HepG2 (cell line): Measurements from ENCODE around the gene SLC5A12. TPM values are rescaled to one million over a fixed set of nuclear protein-coding genes. Genes with fewer than 3 reads are reported as not detected.

Experiments used
- ATAC-seq: fragments of 200-7000 bp; cut with Tn5 transposase; 3 replicates; pipeline ENCODE4 v1.9.1; 2020; ENCODE audit warnings: mild to moderate bottlenecking, moderate library complexity
- BruUV-seq: library from RNA; stranded (reverse); fragments of 400-500 nt; replicated peaks from 2 replicates; lab custom pipeline; 2021; lab: Mats Ljungman, UMichigan
- CTCF ChIA-PET: fragments of 300-600 bp; formaldehyde crosslinking; extraction: SDS; loops from one replicate; lab custom pipeline; 2021; ENCODE audit warnings: low total read pairs, inconsistent platforms, low intra/inter-chr PET ratio; lab: Yijun Ruan, JAX
- POLR2A ChIA-PET: fragments of 350-600 bp; sonication (Branson Sonifier 250); formaldehyde crosslinking; loops from one replicate; lab custom pipeline; 2020; ENCODE audit warnings: antibody characterized with exemption, inconsistent platforms; lab: Yijun Ruan, JAX
- DNase-seq: peaks from one replicate; pipeline ENCODE4 v3.0.0-alpha.2; 2015; ENCODE audit warnings: low spot score
- FAIRE-seq: peaks from 3 replicates; lab custom pipeline; 2011; peaks lifted over from hg19 to GRCh38; lab: Jason Lieb, UNC
- H2AFZ ChIP-seq: one replicate; pipeline ENCODE4 v1.6.1; 2011; ENCODE audit warnings: low read length, inconsistent platforms
- H3K27ac ChIP-seq: fragments of 300-600 bp; 3 replicates; pipeline ENCODE4 v1.8.0; 2011; ENCODE audit warnings: mixed run types, mild to moderate bottlenecking, mixed read lengths, low read length, inconsistent platforms; ENCODE audit not compliant: insufficient read depth; ENCODE audit errors: extremely low read length
- H3K27me3 ChIP-seq, 2 experiments: fragments of 200-600 bp in 1 of 2; 2 replicates in 1 of 2; 3 replicates in 1 of 2; pipeline versions ENCODE4 v1.6.0 to v1.8.0; 2011; ENCODE audit warnings: low read length in 2 of 2, mild to moderate bottlenecking in 2 of 2, moderate library complexity in 2 of 2, inconsistent platforms in 1 of 2; ENCODE audit not compliant: insufficient read depth in 2 of 2, control insufficient read depth in 1 of 2
- H3K36me3 ChIP-seq, 2 experiments: fragments of 200-600 bp in 1 of 2; replicated peaks in 1 of 2; 2 replicates in 1 of 2; 3 replicates in 1 of 2; pipeline versions ENCODE4 v1.5.1 to v1.8.0; 2011; ENCODE audit warnings: low read length in 2 of 2, inconsistent platforms in 1 of 2; ENCODE audit not compliant: insufficient read depth in 2 of 2, control insufficient read depth in 1 of 2
- H3K4me1 ChIP-seq: 2 replicates; pipeline ENCODE4 v1.5.1; 2012; ENCODE audit warnings: low read length, inconsistent platforms; ENCODE audit not compliant: insufficient read depth
- H3K4me2 ChIP-seq: 2 replicates; pipeline ENCODE4 v1.6.0; 2011; ENCODE audit warnings: low read depth, low read length, inconsistent platforms
- H3K4me3 ChIP-seq, 3 experiments: fragments of 200-600 bp in 1 of 3; sonication (generic), shearing (Covaris generic) in 1 of 3; replicated peaks in 1 of 3; 2 replicates each; pipeline ENCODE4 v1.5.1; 2011 to 2016; ENCODE audit warnings: low read length in 3 of 3, inconsistent platforms in 2 of 3, low read depth in 2 of 3, mild to moderate bottlenecking in 2 of 3, control low read depth in 1 of 3, mixed read lengths in 1 of 3; ENCODE audit not compliant: insufficient read depth in 1 of 3
- H3K79me2 ChIP-seq: one replicate; pipeline ENCODE4 v1.6.1; 2011; ENCODE audit warnings: low read length, inconsistent platforms; ENCODE audit not compliant: insufficient read depth
- H3K9ac ChIP-seq: 2 replicates; pipeline ENCODE4 v1.6.0; 2011; ENCODE audit warnings: mild to moderate bottlenecking, low read depth, low read length, inconsistent platforms; ENCODE audit not compliant: insufficient read depth
- H3K9me3 ChIP-seq: 2 replicates; pipeline ENCODE4 v1.5.1; 2012; ENCODE audit warnings: mild to moderate bottlenecking, low read length
- H4K20me1 ChIP-seq: 2 replicates; pipeline ENCODE4 v1.6.0; 2011; ENCODE audit warnings: inconsistent platforms, mild to moderate bottlenecking, low read length, moderate library complexity; ENCODE audit not compliant: insufficient read depth
- BORCS8-MEF2B ChIP-seq: sonication (generic); formaldehyde crosslinking; IDR thresholded peaks from 2 replicates; pipeline ENCODE4 v1.8.0; 2022; ENCODE audit warnings: mild to moderate bottlenecking, missing genetic modification reagents
- CEBPB ChIP-seq: IDR thresholded peaks from 2 replicates; pipeline ENCODE4 v1.6.1; 2011; ENCODE audit warnings: low read depth, low read length, improper control_type of control experiment, borderline replicate concordance
- KAT2B ChIP-seq: fragments of 150-350 bp; IDR thresholded peaks from 2 replicates; pipeline ENCODE4 v1.6.1; 2014; ENCODE audit warnings: low read depth, low read length, borderline replicate concordance
- KDM5A ChIP-seq: fragments of 200-600 bp; sonication (generic); IDR thresholded peaks from 2 replicates; pipeline ENCODE4 v1.7.0; 2018; ENCODE audit warnings: antibody characterized with exemption, mild to moderate bottlenecking, low read length, borderline replicate concordance
- MLLT10 ChIP-seq: sonication (generic); formaldehyde crosslinking; IDR thresholded peaks from 2 replicates; pipeline ENCODE4 v1.4.0; 2020; ENCODE audit warnings: missing genetic modification reagents
- NFE2 ChIP-seq: sonication (generic); formaldehyde crosslinking; IDR thresholded peaks from 2 replicates; pipeline ENCODE4 v1.4.0; 2020; ENCODE audit warnings: missing genetic modification reagents
- RBM39 ChIP-seq: fragments of 200-400 bp; formaldehyde crosslinking; IDR thresholded peaks from one replicate; pipeline ENCODE4 v1.6.1; 2018; ENCODE audit warnings: antibody characterized with exemption, mild to moderate bottlenecking, low read depth, low read length; ENCODE audit not compliant: poor library complexity, severe bottlenecking
- REL ChIP-seq: sonication (generic); formaldehyde crosslinking; conservative IDR thresholded peaks from 2 replicates; pipeline ENCODE4 v1.8.0; 2022; ENCODE audit warnings: mild to moderate bottlenecking, missing genetic modification reagents, moderate library complexity
- TEAD3 ChIP-seq: optimal IDR thresholded peaks from 2 replicates; pipeline ENCODE3; 2016; ENCODE audit warnings: borderline replicate concordance
- ZMYM2 ChIP-seq: sonication (generic); formaldehyde crosslinking; IDR thresholded peaks from 2 replicates; pipeline ENCODE4 v1.8.0; 2022; ENCODE audit warnings: mild to moderate bottlenecking, missing genetic modification reagents
- ZNF263 ChIP-seq: sonication (generic); formaldehyde crosslinking; IDR thresholded peaks from 2 replicates; pipeline ENCODE4 v1.4.0; 2020; ENCODE audit warnings: missing genetic modification reagents
- ZZZ3 ChIP-seq: sonication (generic); formaldehyde crosslinking; IDR thresholded peaks from 2 replicates; pipeline ENCODE4 v1.4.0; 2020; ENCODE audit warnings: missing genetic modification reagents, mild to moderate bottlenecking, borderline replicate concordance
- WGBS: methylation state at CpG from one replicate; pipeline ENCODE4 v1.1.6; 2017; ENCODE audit warnings: low lambda C conversion rate; 5-methylcytosine and 5-hydroxymethylcytosine counted together
- in situ Hi-C: cut with HindIII; loops from 2 replicates; pipeline ENCODE4 v1.10.0; 2017; ENCODE audit warnings: low pct_unique_long_range_greater_than_20kb; ENCODE audit not compliant: extremely low pct_ligation_motif_present
- intact Hi-C: fragments of 100-400 bp; cut with micrococcal nuclease; formaldehyde crosslinking; loops from one replicate; pipeline ENCODE4 v1.10.0; 2022; ENCODE audit not compliant: unreplicated experiment
- polyA plus RNA-seq, 8 experiments: library from polyadenylated mRNA; depleted of rRNA in 3 of 8; stranded (reverse) in 7 of 8; unstranded in 1 of 8; fragments of >200 nt; fragmentation: Illumina TruSeq in 4 of 8; extraction: Trizol in 4 of 8; gene quantifications; 2 replicates each; pipeline versions ENCODE4 v1.2.1 to v1.2.3, GENCODE V29; 2011 to 2016; ENCODE audit warnings: low read depth in 4 of 8, missing spikeins in 1 of 8, mixed read lengths in 1 of 8; ENCODE audit not compliant: insufficient read depth in 1 of 8
- total RNA-seq, 5 experiments: library from RNA; depleted of rRNA; stranded (reverse); fragments of >200 nt; fragmentation: Illumina TruSeq; extraction: Trizol; gene quantifications; 2 replicates each; pipeline ENCODE4 v1.2.3, GENCODE V29; 2016; ENCODE audit warnings: low read depth in 1 of 5

SLC5A12 gene
- total and polyA plus RNA-seq, 2 of the 13 experiments (the other 11 are each of a cell fraction or from before 2014, with no cell fraction given): not detected

DNA sequence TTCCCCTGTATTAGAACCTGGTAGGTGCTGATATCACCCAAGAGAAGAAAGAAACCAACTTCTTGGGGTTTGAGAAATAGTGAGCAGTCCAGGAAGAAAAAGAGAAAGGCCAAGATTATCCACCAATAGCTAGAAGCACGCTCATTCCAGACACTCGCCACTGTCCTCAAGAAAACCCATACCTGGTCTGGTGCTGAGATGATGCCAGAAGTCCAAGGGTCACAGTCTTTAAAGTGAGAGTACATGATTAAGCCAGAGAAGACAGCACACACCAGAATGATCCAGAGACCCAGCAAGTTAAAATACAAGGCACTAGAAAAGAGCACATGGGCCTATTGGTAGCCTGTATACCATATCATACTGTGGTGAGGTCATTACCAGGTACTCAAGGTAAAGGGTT is 23.6 kb downstream of the SLC5A12 start:
- ATAC-seq: no peak
- intact Hi-C loops (no loop called here), in situ Hi-C loops (no loop called here)
- Histone ChIP-seq H3K27ac (no peak overlapping the region), H3K27me3 (no peaks in the 10 kb centered on the region; a peak in 1 of 5 replicates), H3K4me2 (no peak overlapping the region), H4K20me1 (no peaks in the 10 kb centered on the region), H3K9ac (no peak overlapping the region), H3K4me3 (no peak overlapping the region), H2AFZ (no peak overlapping the region), H3K9me3 (no peaks in the 10 kb centered on the region), H3K36me3 (no peaks in the 10 kb centered on the region), H3K79me2 (no peaks in the 10 kb centered on the region), H3K4me1 (no peaks in the 10 kb centered on the region)
- no peak for DNase-seq
- BruUV-seq: no TSS peak
- POLR2A ChIA-PET: no interaction called here
- CTCF ChIA-PET: no interaction called here
- no peak for TF ChIP-seq ZZZ3 (CRISPR knock-in tag)
- TF ChIP-seq NFE2 (CRISPR knock-in tag): no peak
- TF ChIP-seq ZNF263 (CRISPR knock-in tag): no peak
- no peak for TF ChIP-seq ZMYM2 (CRISPR knock-in tag)
- TF ChIP-seq BORCS8-MEF2B (CRISPR knock-in tag): no peak
- TF ChIP-seq KDM5A: no peak
- no peak for TF ChIP-seq RBM39
- no peak for TF ChIP-seq TEAD3 (CRISPR knock-in tag)
- TF ChIP-seq MLLT10 (CRISPR knock-in tag): no peak
- no peak for TF ChIP-seq REL (CRISPR knock-in tag)
- WGBS: 0% methylated on average over 2 of the region's 2 CpGs
- no peak for FAIRE-seq

DNA sequence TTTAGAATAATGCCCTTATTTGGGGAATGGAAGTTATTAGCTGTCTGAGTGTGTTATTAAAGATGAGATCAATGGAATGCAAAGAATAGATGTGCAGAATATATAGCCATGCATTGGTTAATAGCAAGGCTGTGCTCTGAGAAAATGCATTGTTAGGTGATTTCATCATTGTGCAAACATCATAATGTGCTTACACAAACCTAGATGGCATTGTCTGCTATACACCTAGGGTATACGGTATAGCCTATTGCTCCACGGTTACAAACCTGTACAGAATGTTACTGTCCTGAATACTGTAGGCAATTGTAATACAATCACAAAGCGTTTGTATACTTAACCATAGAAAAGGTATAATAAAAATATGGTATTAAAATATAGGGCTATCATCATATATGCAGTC is 25.5 kb downstream of the SLC5A12 start:
- no TSS peak for BruUV-seq
- intact Hi-C loops: no loop called here
- H3K36me3 ChIP-seq: no peaks in the 10 kb centered on the region
- TF ChIP-seq CEBPB: peak; percentile 18; the same call in 1 of the 2 replicates
- no peak for TF ChIP-seq KAT2B
- in situ Hi-C loops: no loop called here
- 0% methylated on average over 3 of the region's 3 CpGs for WGBS
- H4K20me1 ChIP-seq: no peaks in the 10 kb centered on the region
- H3K9ac ChIP-seq: no peak overlapping the region
- ChIA-PET POLR2A (no interaction called here), CTCF (no interaction called here)
- no peaks in the 10 kb centered on the region; a peak in 1 of 5 replicates for H3K27me3 ChIP-seq
- no peak overlapping the region for H3K4me3 ChIP-seq
- H3K4me1 ChIP-seq: no peaks in the 10 kb centered on the region
- no peaks in the 10 kb centered on the region for H3K79me2 ChIP-seq
- ATAC-seq (no peak), DNase-seq (no peak), FAIRE-seq (no peak)
- H3K9me3 ChIP-seq: no peaks in the 10 kb centered on the region
- no peak overlapping the region for H3K4me2 ChIP-seq
- H3K27ac ChIP-seq: no peak overlapping the region
- H2AFZ ChIP-seq: no peak overlapping the region
